Fibroblast of lung (primary cell): Measurements from ENCODE around the gene PREP.

Source experiments
- CTCF ChIP-seq, 2 donors: IDR thresholded peaks in 1 of 2; conservative IDR thresholded peaks in 1 of 2; 1 replicate in 1 of 2; 2 replicates in 1 of 2; pipeline ENCODE4 v1.5.1; 2011 to 2012; ENCODE audit warnings: low read length in 2 of 2, control low read depth in 1 of 2, inconsistent platforms in 1 of 2, low read depth in 1 of 2, mild to moderate bottlenecking in 1 of 2
- EZH2 ChIP-seq: IDR thresholded peaks from 2 replicates; pipeline ENCODE4 v1.5.1; 2012; ENCODE audit warnings: low read length, control low read depth, mild to moderate bottlenecking; ENCODE audit errors: missing control alignments

- TF ChIP-seq CTCF (conservative IDR thresholded peaks at IDR 0.05 in 1 of 2, IDR thresholded peaks at IDR 0.05 in 1 of 2; ENCODE audit: low read depth in 1 of 2, low read length in 2 of 2) = no peak
- no peak for TF ChIP-seq EZH2
Measured at GRCh38 chr6:105258816-105259215, 144.1 kb downstream of the PREP start.
